Activated CD4-positive, alpha-beta T cell treated with anti-CD3 and anti-CD28 coated beads for 24 hours (primary cell): ENCODE data around the gene DTNBP1.
A peak's percentile ranks its signal among the peaks of the same experiment; 100 is the strongest.

Source experiments
- DNase-seq, 2 donors: peaks; one replicate each; pipeline ENCODE4 v3.0.0-alpha.2; 2020; ENCODE audit warnings: low read depth in 2 of 2

The DTNBP1 gene

DNA sequence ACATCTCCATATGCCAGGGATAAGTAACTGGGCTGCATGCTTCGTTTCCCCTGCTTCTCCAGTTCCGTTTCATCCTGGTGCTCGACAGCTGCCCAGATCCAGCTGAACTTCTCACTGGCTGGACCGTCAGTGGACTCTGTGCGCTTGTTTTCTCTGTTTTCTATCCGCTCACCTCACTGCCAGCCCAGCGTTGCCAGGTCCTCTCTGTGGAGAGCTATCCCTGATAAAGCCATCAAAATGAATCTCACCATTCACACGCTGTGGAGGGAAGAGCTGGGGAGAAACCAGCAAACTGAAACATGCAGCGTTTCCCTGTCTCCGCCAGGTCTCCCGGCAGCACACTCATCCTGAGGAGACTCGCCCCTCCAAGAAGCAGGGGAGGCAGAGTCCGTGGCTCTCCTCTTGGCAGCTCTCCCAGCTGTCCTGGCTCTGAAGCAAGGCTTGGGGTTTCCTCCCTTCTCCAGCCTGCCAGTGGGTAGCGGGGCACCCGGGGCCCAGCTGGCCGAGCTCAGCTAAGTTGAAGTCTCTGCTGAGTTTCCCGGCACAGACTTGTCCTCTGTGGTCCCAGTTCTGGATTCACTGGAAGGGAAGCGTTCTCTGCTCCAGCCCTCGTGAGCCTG lies 160.9 kb downstream of the DTNBP1 start:
- no peak for DNase-seq

DNA sequence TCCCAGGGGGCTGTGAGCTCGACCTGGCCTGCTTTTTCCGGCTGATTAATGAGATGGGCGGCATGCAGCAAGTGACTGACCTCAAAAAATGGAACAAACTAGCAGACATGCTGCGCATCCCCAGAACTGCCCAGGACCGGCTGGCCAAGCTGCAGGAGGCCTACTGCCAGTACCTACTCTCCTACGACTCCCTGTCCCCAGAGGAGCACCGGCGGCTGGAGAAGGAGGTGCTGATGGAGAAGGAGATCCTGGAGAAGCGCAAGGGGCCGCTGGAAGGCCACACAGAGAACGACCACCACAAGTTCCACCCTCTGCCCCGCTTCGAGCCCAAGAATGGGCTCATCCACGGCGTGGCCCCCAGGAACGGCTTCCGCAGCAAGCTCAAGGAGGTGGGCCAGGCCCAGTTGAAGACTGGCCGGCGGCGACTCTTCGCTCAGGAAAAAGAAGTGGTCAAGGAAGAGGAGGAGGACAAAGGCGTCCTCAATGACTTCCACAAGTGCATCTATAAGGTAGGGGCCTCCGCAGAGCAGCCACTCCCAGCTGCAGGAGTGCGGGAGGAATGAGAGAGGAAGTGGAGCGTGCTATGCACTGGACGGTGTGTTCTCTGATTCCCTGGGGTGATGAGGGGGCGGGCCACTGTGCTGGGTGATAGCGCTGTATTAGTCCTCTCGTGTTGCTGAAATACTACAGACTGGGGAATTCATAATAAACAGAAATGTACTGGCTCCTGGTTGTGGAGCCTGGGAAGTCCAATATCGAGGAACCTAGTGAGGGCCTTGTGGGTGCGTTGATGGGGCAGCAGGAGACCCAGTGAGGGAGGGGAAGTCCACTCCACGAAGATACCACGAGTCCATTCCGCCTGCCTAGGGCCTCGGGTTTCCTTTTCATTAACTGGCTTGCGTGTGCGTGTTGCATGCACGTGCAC lies 161.7 kb downstream of the DTNBP1 start:
- DNase-seq, result no peak

DNA sequence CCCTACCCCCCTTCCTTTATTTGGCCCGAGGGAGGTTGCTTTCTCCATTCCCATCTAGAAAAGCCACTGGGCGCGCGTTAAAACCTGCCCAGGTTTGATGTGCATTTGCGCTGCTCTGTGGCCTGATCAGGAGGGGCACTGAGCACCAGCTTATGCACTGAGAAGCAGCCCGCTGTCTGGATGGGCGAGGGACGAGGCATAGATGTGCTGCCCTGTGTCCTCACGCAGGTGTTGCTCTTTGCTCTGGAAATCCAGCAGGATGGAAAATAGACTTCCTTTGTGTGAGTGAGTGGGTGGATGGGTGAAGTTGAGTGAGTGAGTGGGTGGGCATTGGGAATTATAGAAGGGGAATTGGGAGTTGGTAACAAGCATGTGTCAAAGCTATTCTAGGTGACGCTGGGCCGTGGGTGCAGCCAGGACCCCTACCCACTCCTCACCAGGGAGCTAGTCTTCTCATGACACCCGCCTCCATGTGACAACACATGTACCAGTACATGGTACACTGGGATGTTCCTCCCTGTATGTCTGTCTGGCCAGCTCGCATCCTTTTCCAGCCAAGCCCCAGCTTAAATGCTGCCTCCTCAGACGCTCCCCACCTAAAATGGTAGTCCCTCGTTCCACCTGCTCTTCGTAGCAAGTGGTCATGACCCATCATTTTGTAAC lies 162.6 kb downstream of the DTNBP1 start:
- no peak for DNase-seq

DNA sequence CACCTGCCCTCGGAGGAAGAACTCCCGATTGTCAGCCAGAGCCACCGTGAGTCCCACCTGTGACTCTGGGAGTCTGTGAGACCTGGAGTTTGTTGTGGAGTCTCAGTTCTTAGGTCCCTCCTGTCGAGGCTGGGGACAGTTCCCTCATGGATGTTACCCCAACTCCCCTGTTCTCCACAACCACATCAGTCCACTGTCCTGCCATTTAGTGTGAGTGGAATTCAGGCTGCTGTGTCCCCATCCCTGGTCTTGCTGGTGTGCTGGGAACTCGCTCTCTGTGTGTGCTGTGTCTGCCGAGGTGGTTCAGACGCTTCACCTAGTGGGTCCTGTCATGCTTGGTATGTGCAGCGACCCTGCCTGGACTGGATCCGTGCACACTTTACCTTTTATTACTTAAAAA lies 163.2 kb downstream of the DTNBP1 start:
- DNase-seq, result no peak

DNA sequence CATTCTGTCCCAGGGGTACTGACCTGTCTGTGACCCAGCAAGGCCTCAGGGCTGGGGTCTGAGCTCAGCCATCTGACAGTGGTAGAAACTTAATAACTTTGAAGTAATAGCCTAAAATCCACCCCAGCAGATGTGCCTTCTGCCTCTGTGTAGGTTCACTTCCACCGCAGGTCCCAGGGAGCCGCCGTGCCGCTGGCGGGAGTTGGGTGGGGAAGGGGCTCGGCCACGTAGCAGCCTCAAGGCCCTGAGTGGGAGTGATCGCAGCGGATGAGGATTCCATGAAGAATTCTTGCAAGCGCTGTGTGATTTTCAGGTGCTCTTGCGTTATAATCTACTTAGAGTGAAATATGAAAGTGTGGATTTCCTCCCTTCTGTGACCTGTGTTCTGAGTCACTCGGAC lies 163.7 kb downstream of the DTNBP1 start:
- no peak for DNase-seq

DNA sequence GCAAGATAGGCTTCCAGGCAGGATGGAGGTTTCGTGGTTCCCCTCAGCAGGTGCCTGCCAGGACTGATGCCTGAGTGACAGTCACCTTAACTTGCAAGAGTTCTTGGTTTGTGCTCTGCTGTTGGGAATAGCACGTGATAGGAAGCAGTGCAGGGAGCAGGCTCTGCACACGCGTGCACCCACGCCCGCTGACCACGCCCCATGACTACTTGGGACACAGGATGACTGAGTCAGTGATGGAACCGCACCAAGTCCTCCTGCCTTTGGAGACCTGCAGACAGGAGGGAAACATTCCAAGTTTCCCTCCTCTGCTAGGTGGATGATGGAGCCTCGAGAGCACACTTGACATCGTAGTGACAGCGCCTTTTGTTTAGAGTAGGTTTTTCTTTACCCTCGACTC lies 164.2 kb downstream of the DTNBP1 start:
- no peak for DNase-seq

DNA sequence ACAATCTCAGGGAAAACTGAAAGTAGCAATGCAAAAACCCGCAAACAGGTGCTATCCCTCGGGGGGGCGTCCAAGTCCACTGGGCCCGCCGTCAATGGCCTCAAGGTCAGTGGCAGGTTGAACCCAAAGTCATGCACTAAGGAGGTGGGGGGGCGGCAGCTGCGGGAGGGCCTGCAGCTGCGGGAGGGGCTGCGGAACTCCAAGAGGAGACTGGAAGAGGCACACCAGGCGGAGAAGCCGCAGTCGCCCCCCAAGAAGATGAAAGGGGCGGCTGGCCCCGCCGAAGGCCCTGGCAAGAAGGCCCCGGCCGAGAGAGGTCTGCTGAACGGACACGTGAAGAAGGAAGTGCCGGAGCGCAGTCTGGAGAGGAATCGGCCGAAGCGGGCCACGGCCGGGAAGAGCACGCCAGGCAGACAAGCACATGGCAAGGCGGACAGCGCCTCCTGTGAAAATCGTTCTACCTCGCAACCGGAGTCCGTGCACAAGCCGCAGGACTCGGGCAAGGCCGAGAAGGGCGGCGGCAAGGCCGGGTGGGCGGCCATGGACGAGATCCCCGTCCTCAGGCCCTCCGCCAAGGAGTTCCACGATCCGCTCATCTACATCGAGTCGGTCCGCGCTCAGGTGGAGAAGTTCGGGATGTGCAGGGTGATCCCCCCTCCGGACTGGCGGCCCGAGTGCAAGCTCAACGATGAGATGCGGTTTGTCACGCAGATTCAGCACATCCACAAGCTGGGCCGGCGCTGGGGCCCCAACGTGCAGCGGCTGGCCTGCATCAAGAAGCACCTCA lies 166.3 kb downstream of the DTNBP1 start:
- DNase-seq, result no peak

DNA sequence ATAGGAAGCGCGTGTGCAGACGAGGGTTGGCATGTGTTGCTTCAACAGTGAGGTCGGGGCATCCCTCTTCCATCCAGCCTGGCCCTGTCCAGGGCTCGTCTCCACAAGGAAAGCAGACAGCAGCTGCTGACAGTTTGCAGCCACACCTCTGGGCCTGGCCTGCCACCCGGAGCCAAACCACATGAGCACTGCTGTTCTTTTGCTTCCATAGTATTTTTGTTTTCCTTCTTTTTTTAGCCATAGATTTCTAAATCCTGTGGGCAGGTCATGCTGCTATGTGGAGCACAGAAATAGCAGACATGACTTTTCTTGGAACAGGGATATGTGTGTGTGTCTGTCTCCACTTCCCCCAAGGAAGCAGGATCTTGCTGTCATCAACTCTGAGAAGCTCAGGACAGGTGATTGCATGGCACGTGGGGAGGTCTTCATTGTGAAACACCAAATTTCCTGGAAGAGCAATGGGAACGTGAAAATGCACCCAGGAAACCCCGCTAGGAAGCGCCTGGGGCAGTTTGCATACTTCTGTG lies 167.4 kb downstream of the DTNBP1 start:
- DNase-seq, result no peak

DNA sequence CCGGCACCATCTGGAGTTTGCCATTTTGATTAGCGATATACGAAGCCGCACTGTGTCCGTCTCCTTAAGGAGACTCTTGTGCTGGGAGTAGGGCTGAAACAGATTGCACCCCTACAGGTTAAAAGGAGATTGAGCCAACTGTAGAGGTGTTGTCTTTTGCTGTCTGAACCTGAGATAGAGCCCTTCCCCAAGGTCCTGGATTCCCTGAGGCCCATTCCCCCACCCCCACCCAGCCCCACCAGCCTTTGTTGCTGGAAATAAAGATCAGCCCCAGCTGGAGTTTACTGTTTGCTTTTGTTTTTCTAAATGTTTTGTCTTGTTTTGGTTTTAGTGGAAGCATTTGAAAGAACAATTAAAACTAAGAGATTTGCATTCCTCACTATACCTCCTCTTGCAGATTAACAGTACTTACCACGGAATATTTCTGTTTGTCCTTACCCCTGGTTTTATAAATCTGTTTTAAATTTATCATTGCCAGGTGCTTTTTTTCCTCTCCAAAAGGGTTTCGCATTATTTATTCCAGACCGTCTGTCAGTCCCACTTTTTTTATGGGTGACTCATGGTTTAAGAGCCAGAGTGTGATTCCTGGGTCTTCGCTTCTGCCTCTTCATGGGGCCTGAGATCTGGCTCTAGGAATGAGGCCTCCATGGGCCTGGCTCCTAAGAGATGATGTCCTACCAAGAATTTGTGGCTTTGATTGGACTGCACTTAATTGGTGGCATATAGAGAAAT lies 169.2 kb downstream of the DTNBP1 start:
- no peak for DNase-seq

DNA sequence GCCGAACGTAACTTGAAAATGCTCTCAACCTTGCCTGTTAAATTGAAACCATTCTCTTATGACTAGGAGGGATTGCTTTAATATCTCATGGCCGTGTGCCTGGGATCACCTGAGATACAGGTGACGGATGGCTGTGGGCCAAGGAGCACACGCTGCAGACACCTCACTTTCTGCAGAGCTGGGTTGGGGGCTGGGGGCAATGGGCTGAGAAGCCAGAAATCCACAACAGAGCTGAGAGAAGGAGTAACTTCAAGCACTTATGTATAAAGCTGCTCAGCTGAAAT lies 170.9 kb downstream of the DTNBP1 start:
- DNase-seq, result no peak

DNA sequence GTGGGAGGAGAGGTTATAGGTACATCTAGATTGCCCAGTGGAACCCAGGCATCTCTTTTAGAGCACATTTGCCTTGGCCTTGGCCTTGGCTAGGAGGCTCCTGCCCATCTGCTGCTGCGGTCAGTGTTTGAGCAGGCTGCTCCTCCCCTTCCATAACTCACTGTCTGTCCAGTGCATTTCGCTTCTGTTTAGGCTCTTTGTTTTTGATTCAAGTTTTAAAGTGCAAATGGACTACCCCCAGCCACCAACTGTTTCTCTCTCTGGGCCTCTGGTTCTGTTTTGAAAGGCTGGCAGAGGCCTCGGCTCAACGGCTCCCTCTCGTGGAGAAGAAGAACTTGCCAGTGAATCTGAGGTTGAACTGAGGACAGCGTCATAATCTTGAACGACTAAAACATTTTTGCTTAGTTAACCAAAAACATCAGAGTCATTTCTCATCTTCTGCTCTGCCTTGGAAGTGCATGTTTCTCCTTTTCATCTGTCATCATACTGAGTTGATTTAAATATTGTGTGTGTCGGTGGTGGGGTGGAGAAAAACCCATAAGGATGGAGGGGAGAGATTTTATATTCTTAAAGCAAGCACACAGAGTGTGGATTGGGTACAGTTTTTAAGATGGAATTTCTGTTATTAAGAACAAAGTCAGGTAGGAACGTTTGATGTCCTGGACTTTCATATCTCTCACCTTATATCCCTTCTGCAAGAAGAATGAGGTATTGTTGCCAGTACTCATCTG lies 171.4 kb downstream of the DTNBP1 start:
- peak; percentile 55 to 70 for DNase-seq

DNA sequence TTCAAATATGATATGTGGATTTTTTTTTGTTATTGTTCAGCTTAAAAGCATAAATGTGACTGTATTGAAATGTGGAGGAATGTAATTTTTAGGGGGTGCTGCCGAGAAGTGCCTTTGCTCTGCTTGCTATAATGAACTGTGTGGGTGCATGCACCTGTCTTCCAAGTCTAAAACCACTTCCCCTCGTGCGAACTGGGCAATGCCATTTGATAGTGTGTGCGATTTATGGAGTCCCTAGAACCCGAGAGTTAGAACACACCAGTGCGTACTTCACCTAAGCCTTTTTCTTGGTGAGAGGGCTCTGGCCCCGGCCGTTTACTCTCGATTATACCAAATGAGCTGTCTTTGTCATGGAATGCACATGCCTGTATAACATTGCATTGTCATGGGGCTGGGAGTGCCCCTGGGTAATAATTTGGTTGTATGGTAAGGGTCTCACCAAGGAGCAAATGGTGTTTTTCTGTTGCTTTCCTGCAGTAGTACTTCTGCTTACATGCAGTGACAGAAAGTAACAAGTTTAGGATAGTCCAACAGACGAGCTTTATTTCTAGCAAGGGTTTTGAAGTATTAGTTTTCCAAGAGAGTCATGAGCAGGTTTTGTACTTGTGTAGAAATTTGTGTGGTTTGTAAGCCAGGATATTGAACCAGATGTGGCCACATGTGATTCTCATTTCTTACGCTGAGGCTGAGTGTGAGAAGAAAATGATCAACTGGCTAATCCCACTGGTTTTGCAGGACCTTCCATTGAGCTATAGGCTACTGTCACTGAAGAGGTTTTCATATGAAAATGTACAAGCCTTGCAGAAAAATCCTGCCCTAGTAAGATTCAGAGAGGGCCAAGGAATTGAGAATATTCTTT lies 172.4 kb downstream of the DTNBP1 start:
- DNase-seq, result no peak

DNA sequence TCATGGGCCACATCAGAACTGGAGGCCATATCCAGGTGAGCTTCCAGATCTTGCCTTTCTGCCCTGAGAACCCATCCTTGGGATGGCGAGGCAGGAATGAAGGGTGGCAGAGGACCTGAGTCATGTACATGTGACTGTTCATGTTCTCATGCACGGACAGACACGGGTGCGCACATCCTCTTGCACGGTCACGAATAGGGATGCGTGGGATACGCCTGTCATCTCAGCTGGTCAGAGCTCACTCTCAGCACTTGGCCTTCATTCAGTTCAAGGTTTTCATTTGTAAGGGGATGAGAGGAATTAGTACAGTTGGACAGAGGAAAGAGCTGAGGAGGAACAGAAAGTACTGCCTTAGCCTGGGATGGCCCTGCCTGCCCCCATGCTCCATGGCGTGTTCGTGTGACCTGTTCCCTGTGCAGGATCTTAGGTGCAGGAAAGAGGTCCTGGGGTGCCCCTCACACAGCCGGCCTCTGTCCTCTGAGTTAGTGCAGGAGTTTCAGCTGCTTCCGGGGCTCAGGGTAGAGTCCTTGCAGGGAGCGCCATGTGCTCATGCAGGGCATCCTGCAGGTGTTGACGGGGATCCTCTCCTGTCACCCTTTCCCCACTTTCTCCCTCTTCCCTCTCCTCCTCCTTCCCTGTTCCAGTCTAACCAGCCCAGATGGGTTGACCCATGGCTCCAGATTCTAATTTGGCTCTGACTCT lies 173.4 kb downstream of the DTNBP1 start:
- DNase-seq, result no peak

DNA sequence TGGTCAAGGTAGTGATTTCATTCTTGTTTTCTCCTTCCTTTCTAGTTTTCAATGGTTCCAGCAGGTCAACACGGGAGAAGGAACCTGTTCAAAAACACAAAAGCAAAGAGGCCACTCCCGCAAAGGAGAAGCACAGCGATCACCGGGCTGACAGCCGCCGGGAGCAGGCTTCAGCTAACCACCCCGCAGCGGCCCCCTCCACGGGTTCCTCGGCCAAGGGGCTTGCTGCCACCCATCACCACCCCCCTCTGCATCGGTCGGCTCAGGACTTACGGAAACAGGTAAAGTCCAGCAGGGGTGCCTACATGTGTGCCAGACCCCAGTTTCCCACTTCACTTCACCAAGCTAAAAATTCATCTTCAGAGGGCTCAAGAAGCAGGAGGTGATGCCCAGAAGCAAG lies 175.6 kb downstream of the DTNBP1 start:
- no peak for DNase-seq

DNA sequence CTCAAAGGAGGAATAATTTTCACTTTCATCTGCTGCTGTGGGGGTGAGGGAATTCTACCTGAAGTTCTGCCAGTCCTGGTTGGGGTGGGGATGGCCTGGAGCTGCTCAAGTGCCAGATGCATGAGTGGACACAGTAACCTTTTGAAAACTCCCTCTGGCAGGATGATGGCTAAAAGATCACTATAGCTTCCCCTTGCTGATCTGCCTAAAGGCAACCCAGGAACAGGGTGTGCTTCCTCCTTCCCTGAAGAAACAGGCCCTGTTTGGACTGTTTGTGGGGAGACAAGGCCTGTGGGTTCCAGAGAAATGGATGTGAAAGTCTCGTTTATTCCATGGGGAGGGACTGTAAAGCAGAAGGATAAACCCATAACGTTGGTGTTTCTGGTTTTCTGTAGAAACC lies 176.9 kb downstream of the DTNBP1 start:
- DNase-seq, result no peak

DNA sequence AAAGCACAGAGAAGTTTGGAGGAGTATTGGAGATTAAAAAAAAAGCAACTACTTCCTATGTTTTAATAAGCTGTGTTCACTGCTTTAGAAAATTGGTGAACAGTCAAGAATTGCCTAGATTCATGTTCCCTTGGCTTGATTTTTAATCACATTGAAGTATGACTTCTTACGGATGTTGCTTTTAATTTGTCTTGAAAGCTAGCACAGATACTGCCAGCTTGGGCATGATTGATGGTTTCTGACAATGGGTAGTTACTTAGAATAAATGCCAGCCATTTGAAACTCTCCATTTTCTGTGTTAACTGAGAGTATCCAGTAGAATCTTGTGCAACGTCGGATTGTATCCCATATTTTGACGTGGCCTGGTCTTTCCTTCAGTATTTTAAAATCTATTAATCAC lies 178.0 kb downstream of the DTNBP1 start:
- no peak for DNase-seq

DNA sequence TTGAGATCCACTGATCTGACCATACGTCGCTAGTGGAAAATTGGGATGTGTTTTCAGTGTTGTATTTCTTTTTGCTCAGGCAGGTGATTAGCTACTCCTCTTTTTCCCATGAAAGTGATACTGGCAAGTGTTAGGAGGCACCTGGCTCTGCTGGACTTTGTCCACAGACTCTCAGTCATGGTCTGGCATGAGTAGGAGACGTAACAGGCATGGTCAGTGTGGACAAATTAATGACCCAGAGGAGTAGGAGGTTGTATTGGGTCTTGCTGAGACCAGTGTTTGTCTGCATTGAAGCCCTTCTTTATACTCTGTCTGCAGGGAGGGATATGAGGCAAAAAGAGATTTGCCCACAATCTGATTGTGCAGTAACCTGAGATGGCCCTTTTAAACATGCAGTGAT lies 178.7 kb downstream of the DTNBP1 start:
- no peak for DNase-seq

DNA sequence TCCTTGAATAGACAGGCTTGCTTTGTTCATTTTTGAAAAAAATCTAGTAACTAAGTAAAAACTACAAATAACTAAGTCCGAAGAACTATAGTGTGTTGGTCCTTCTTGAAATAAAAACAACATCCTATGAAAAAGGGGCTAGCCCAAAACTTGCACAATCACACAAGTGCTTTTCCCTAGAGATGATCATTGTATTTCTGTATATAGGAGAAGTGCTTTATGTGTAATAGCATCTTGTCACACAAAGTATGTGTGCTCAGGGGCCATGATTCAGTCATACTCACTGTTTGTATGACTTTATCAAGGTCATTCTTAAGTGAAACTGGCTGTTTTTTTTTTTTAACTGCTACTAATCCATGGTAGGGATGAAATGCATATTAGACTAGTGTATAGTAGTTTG lies 179.8 kb downstream of the DTNBP1 start:
- DNase-seq, result no peak
